IPS DF 6.9 (cell line): ENCODE results near the gene ADORA2B.

ENCODE experiments used
- DNase-seq: peaks from one replicate; pipeline ENCODE4 v3.0.0-alpha.2; 2013; ENCODE audit warnings: low read depth, low spot score
- H3K27ac ChIP-seq: one replicate; pipeline ENCODE4 v1.5.1; 2013; ENCODE audit warnings: low read length, control low read depth
- H3K27me3 ChIP-seq: 2 replicates; pipeline ENCODE4 v1.6.1; 2013; ENCODE audit warnings: mild to moderate bottlenecking, low read length; ENCODE audit not compliant: control insufficient read depth, insufficient read depth
- H3K36me3 ChIP-seq: 2 replicates; pipeline ENCODE4 v1.6.1; 2013; ENCODE audit warnings: low read length; ENCODE audit not compliant: control insufficient read depth, insufficient read depth
- H3K4me1 ChIP-seq: 2 replicates; pipeline ENCODE4 v1.6.1; 2013; ENCODE audit warnings: low read length; ENCODE audit not compliant: control insufficient read depth, insufficient read depth
- H3K4me3 ChIP-seq: 2 replicates; pipeline ENCODE4 v1.5.1; 2013; ENCODE audit warnings: mild to moderate bottlenecking, low read length
- H3K9me3 ChIP-seq: 2 replicates; pipeline ENCODE4 v1.6.1; 2013; ENCODE audit warnings: low read length, inconsistent platforms; ENCODE audit not compliant: control insufficient read depth, insufficient read depth
- WGBS: extraction: QIAGEN DNeasy Blood & Tissue Kit; methylation state at CpG from one replicate; pipeline ENCODE4 v1.1.7; 2013; ENCODE audit warnings: mixed read lengths, missing lambda C conversion rate; ENCODE audit not compliant: insufficient read length, insufficient coverage; 5-methylcytosine and 5-hydroxymethylcytosine counted together

ADORA2B gene

GRCh38 chr17:16007439-16007838, 62.5 kb downstream of the ADORA2B start:
- no peaks in the 10 kb centered on the region for H3K27me3 ChIP-seq
- no CpG with 5 or more reads among the region's 3 CpGs for WGBS

GRCh38 chr17:16013943-16014407, 69.0 kb downstream of the ADORA2B start:
- Histone ChIP-seq H3K27ac (no peak overlapping the region), H3K36me3 (no peaks in the 10 kb centered on the region), H3K9me3 (no peaks in the 10 kb centered on the region), H3K4me3 (no peak overlapping the region), H3K4me1 (no peaks in the 10 kb centered on the region), H3K27me3 (no peaks in the 10 kb centered on the region)
- WGBS = no CpG with 5 or more reads among the region's 3 CpGs
- DNase-seq = no peak

More at GRCh38 chr17:16007439-16007838, 62.5 kb downstream of the ADORA2B start:
- H3K4me1 ChIP-seq = no peaks in the 10 kb centered on the region
- H3K36me3 ChIP-seq = peaks cover 24% of the 10 kb centered on the region
- H3K27ac ChIP-seq = no peak overlapping the region
- no peak for DNase-seq
- no peaks in the 10 kb centered on the region for H3K9me3 ChIP-seq
- H3K4me3 ChIP-seq = no peak overlapping the region

- WGBS = no CpG with 5 or more reads among the region's 1 CpG
- Histone ChIP-seq H3K27ac (no peak overlapping the region), H3K9me3 (no peaks in the 10 kb centered on the region), H3K36me3 (no peaks in the 10 kb centered on the region), H3K27me3 (no peaks in the 10 kb centered on the region), H3K4me3 (no peak overlapping the region), H3K4me1 (no peaks in the 10 kb centered on the region)
- no peak for DNase-seq
Observed at GRCh38 chr17:16019347-16019746, 74.4 kb downstream of the ADORA2B start.

- WGBS = no CpG with 5 or more reads among the region's 4 CpGs
- no peak for DNase-seq
- H3K36me3 ChIP-seq = peaks cover 11% of the 10 kb centered on the region; the same call in 1 of the 2 replicates
Observed at GRCh38 chr17:16023881-16024280, 79.0 kb downstream of the ADORA2B start.

GRCh38 chr17:16025202-16025601, 80.3 kb downstream of the ADORA2B start:
- no peaks in the 10 kb centered on the region for H3K4me1 ChIP-seq
- no peak for DNase-seq
- peaks cover 11% of the 10 kb centered on the region; the same call in 1 of the 2 replicates for H3K36me3 ChIP-seq
- H3K9me3 ChIP-seq = no peaks in the 10 kb centered on the region
- no peaks in the 10 kb centered on the region for H3K27me3 ChIP-seq
- H3K27ac ChIP-seq = no peak overlapping the region
- WGBS = no CpG with 5 or more reads among the region's 1 CpG
- H3K4me3 ChIP-seq = no peak overlapping the region

More at GRCh38 chr17:16023881-16024280, 79.0 kb downstream of the ADORA2B start:
- Histone ChIP-seq H3K27me3 (no peaks in the 10 kb centered on the region), H3K4me1 (no peaks in the 10 kb centered on the region), H3K27ac (no peak overlapping the region), H3K9me3 (no peaks in the 10 kb centered on the region), H3K4me3 (no peak overlapping the region)
